GM12873 (cell line): Measurements from ENCODE around the gene TSEN54.
A peak's percentile ranks its signal among the peaks of the same experiment; 100 is the strongest.

Source experiments
- CTCF ChIP-seq: IDR thresholded peaks from 2 replicates; pipeline ENCODE4 v1.5.1; 2012; ENCODE audit warnings: low read depth, mild to moderate bottlenecking, moderate library complexity, low read length, control low read depth; ENCODE audit not compliant: insufficient read depth; ENCODE audit errors: missing control alignments

TSEN54 gene

GRCh38 chr17:75482098-75482942 is 34.0 kb upstream of the TSEN54 start:
- no peak for TF ChIP-seq CTCF

GRCh38 chr17:75485688-75486087 is 30.6 kb upstream of the TSEN54 start:
- no peak for TF ChIP-seq CTCF

- TF ChIP-seq CTCF = no peak
Observed at GRCh38 chr17:75486151-75486550, 30.2 kb upstream of the TSEN54 start.

GRCh38 chr17:75486951-75487350 is 29.4 kb upstream of the TSEN54 start:
- peak; percentile 7 for TF ChIP-seq CTCF

GRCh38 chr17:75487351-75488070 is 28.8 kb upstream of the TSEN54 start:
- TF ChIP-seq CTCF = no peak

- no peak for TF ChIP-seq CTCF
Observed at GRCh38 chr17:75488693-75489510, 27.4 kb upstream of the TSEN54 start.

GRCh38 chr17:75489511-75489955 is 26.8 kb upstream of the TSEN54 start:
- TF ChIP-seq CTCF = no peak
